ENCODE data around the gene DMTF1. TPM values are rescaled to one million over a fixed set of nuclear protein-coding genes. Genes with fewer than 3 reads are reported as not detected.

The DMTF1 gene
- total and polyA plus RNA-seq, 9 of the 15 experiments (the other 6 are each of a cell fraction or from before 2014, with no cell fraction given): 25.7 to 208 (median 74.7) TPM

DNA sequence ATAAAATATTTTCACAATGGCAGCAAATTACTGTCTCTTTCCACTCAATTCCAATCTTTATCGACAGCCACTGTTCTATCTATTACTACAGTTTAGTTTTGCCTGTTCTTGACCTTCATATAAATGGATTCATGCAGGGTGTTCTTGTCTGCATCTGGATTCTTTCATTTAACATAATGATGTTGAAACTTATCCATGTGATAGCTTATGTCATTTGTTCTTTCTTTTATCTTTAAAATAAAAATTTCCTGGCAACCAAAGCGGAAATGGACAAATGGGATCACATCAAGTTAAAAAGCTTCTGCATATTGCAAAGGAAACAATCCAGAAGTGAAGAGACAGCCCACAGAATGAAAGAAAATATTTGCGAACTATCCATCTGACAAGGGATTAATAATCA, 20.5 kb upstream of the DMTF1 start:
- H4K20me1 ChIP-seq (replicated peaks; ENCODE audit: control insufficient read depth, insufficient read depth, low read length): no peaks in the 10 kb centered on the region
- no peak overlapping the region for H3K4me3 ChIP-seq
- H3K9ac ChIP-seq (ENCODE audit: insufficient read depth in 1 of 2, low read depth in 2 of 2, low read length in 2 of 2): no peak overlapping the region
- H3K4me2 ChIP-seq (ENCODE audit: insufficient read depth, low read length): no peak overlapping the region
- ATAC-seq: no peak
- in situ Hi-C loops (cut with MboI): no loop called here
- no TSS peak for BruUV-seq (replicated peaks)
- H3K9me1 ChIP-seq (ENCODE audit: control insufficient read depth, insufficient read depth, low read length): no peaks in the 10 kb centered on the region
- WGBS (ENCODE audit: insufficient coverage, low coverage, missing lambda C conversion rate): 69% methylated on average over 3 of the region's 3 CpGs
- no peak overlapping the region for H2AFZ ChIP-seq (ENCODE audit: low read depth, low read length)
- no peak for DNase-seq (ENCODE audit: extremely low read depth in 1 of 4, low spot score in 3 of 4)
- H3K27ac ChIP-seq (ENCODE audit: extremely low read depth, low read depth, low read length): no peak overlapping the region
- H3K27me3 ChIP-seq (ENCODE audit: control insufficient read depth in 2 of 2, insufficient read depth in 2 of 2, low read length in 2 of 2): no peaks in the 10 kb centered on the region
- CTCF ChIA-PET (ENCODE audit: low intra/inter-chr PET ratio): no interaction called here
- intact Hi-C loops (cut with micrococcal nuclease): no loop called here
- H3K9me3 ChIP-seq (replicated peaks; ENCODE audit: control insufficient read depth, insufficient read depth, low read depth, low read length): no peaks in the 10 kb centered on the region
- H3K36me3 ChIP-seq (ENCODE audit: control insufficient read depth, insufficient read depth, low read length): no peaks in the 10 kb centered on the region
- no peak for FAIRE-seq
- POLR2A ChIA-PET: no interaction called here
- TF ChIP-seq, protein P1, sequence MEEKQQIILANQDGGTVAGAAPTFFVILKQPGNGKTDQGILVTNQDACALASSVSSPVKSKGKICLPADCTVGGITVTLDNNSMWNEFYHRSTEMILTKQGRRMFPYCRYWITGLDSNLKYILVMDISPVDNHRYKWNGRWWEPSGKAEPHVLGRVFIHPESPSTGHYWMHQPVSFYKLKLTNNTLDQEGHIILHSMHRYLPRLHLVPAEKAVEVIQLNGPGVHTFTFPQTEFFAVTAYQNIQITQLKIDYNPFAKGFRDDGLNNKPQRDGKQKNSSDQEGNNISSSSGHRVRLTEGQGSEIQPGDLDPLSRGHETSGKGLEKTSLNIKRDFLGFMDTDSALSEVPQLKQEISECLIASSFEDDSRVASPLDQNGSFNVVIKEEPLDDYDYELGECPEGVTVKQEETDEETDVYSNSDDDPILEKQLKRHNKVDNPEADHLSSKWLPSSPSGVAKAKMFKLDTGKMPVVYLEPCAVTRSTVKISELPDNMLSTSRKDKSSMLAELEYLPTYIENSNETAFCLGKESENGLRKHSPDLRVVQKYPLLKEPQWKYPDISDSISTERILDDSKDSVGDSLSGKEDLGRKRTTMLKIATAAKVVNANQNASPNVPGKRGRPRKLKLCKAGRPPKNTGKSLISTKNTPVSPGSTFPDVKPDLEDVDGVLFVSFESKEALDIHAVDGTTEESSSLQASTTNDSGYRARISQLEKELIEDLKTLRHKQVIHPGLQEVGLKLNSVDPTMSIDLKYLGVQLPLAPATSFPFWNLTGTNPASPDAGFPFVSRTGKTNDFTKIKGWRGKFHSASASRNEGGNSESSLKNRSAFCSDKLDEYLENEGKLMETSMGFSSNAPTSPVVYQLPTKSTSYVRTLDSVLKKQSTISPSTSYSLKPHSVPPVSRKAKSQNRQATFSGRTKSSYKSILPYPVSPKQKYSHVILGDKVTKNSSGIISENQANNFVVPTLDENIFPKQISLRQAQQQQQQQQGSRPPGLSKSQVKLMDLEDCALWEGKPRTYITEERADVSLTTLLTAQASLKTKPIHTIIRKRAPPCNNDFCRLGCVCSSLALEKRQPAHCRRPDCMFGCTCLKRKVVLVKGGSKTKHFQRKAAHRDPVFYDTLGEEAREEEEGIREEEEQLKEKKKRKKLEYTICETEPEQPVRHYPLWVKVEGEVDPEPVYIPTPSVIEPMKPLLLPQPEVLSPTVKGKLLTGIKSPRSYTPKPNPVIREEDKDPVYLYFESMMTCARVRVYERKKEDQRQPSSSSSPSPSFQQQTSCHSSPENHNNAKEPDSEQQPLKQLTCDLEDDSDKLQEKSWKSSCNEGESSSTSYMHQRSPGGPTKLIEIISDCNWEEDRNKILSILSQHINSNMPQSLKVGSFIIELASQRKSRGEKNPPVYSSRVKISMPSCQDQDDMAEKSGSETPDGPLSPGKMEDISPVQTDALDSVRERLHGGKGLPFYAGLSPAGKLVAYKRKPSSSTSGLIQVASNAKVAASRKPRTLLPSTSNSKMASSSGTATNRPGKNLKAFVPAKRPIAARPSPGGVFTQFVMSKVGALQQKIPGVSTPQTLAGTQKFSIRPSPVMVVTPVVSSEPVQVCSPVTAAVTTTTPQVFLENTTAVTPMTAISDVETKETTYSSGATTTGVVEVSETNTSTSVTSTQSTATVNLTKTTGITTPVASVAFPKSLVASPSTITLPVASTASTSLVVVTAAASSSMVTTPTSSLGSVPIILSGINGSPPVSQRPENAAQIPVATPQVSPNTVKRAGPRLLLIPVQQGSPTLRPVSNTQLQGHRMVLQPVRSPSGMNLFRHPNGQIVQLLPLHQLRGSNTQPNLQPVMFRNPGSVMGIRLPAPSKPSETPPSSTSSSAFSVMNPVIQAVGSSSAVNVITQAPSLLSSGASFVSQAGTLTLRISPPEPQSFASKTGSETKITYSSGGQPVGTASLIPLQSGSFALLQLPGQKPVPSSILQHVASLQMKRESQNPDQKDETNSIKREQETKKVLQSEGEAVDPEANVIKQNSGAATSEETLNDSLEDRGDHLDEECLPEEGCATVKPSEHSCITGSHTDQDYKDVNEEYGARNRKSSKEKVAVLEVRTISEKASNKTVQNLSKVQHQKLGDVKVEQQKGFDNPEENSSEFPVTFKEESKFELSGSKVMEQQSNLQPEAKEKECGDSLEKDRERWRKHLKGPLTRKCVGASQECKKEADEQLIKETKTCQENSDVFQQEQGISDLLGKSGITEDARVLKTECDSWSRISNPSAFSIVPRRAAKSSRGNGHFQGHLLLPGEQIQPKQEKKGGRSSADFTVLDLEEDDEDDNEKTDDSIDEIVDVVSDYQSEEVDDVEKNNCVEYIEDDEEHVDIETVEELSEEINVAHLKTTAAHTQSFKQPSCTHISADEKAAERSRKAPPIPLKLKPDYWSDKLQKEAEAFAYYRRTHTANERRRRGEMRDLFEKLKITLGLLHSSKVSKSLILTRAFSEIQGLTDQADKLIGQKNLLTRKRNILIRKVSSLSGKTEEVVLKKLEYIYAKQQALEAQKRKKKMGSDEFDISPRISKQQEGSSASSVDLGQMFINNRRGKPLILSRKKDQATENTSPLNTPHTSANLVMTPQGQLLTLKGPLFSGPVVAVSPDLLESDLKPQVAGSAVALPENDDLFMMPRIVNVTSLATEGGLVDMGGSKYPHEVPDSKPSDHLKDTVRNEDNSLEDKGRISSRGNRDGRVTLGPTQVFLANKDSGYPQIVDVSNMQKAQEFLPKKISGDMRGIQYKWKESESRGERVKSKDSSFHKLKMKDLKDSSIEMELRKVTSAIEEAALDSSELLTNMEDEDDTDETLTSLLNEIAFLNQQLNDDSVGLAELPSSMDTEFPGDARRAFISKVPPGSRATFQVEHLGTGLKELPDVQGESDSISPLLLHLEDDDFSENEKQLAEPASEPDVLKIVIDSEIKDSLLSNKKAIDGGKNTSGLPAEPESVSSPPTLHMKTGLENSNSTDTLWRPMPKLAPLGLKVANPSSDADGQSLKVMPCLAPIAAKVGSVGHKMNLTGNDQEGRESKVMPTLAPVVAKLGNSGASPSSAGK (IDR thresholded peaks at IDR 0.05): no peak
- TF ChIP-seq RBM34 (IDR thresholded peaks at IDR 0.05; ENCODE audit: borderline replicate concordance, insufficient read depth, low read length): no peak
- TF ChIP-seq, protein P2, sequence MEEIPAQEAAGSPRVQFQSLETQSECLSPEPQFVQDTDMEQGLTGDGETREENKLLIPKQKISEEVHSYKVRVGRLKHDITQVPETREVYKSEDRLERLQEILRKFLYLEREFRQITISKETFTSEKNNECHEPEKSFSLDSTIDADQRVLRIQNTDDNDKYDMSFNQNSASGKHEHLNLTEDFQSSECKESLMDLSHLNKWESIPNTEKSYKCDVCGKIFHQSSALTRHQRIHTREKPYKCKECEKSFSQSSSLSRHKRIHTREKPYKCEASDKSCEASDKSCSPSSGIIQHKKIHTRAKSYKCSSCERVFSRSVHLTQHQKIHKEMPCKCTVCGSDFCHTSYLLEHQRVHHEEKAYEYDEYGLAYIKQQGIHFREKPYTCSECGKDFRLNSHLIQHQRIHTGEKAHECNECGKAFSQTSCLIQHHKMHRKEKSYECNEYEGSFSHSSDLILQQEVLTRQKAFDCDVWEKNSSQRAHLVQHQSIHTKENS (CRISPR knock-in tag; IDR thresholded peaks at IDR 0.05): no peak
- TF ChIP-seq ETS2 (tag; IDR thresholded peaks at IDR 0.05; ENCODE audit: borderline replicate concordance, poor library complexity, severe bottlenecking): no peak
- no peak for TF ChIP-seq CTBP1 (IDR thresholded peaks at IDR 0.05; ENCODE audit: borderline replicate concordance)
- TF ChIP-seq EP400 (IDR thresholded peaks at IDR 0.05): no peak
- peaks cover 0 to 17% of the 10 kb centered on the region in 2 experiments; a peak in 4 of 5 replicates for H3K4me1 ChIP-seq (replicated peaks in 1 of 2; ENCODE audit: control insufficient read depth in 2 of 2, insufficient read depth in 2 of 2, low read length in 2 of 2)
- no peaks in the 10 kb centered on the region for H3K79me2 ChIP-seq (ENCODE audit: control insufficient read depth, insufficient read depth, low read length)

All from K562 (cell line).